ENCODE measurements around the gene C19orf18.

DNA sequence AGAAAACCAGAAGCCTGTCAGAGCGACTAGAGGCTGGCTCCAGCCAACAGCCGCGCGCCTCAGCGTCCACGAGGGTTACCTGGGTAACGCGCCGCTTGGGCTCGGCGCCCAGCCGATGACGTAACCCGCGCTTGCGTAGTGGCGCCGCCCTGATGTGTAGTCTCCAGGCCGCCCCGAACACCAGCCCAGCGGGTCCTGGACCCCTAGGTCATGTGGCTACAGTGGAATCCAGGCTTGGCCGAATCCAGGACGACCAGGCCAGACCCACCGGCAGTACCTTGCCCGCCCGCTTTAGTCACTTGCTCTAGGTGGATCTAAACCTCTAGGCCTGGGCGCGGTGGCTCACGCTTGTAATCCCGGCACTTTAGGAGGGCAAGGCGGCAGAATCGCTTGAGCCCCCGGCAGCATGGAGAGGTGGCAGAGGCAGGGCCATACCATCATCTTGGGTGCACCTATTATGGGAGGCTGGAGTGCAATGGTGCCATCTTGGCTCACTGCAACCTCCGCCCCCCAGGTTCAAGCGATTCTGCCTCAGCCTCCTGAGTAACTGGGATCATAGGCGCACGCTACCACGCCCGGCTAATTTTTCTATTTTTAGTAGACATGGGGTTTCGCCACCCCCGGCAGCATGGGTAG is 35.5 kb upstream of the C19orf18 start:
- TF ChIP-seq CTCF (IDR thresholded peaks at IDR 0.05) (peak in 1 of 3 donors; percentile 13), POLR2AphosphoS5 (IDR thresholded peaks at IDR 0.05) (peak; percentile 31 to 84 (median 44))

All from breast epithelium (tissue), 3 donors.